HG03196 (cell line): ENCODE results near the gene ST8SIA2.

Experiments
- ATAC-seq: cut with Tn5 transposase; IDR thresholded peaks from one replicate; pipeline ENCODE4 v1.9.1; 2021; ENCODE audit not compliant: unreplicated experiment

ST8SIA2 gene

GRCh38 chr15:92393071-92393979 is at the start of gene ST8SIA2:
ST8SIA2 (plus strand) TSS chr15:92393881; CDS start chr15:92394065, 184 bp downstream.
- no peak for ATAC-seq

GRCh38 chr15:92343924-92344643 is 49.6 kb upstream of the ST8SIA2 start:
- ATAC-seq: no peak

- no peak for ATAC-seq
Observed at GRCh38 chr15:92346063-92346462, 47.6 kb upstream of the ST8SIA2 start.

- ATAC-seq: no peak
Observed at GRCh38 chr15:92355307-92355706, 38.4 kb upstream of the ST8SIA2 start.

- no peak for ATAC-seq
Observed at GRCh38 chr15:92361321-92362000, 32.2 kb upstream of the ST8SIA2 start.

- ATAC-seq: no peak
Observed at GRCh38 chr15:92362001-92362350, 31.7 kb upstream of the ST8SIA2 start.

- no peak for ATAC-seq
Observed at GRCh38 chr15:92365084-92365483, 28.6 kb upstream of the ST8SIA2 start.

- no peak for ATAC-seq
Observed at GRCh38 chr15:92365906-92366305, 27.8 kb upstream of the ST8SIA2 start.

GRCh38 chr15:92366381-92366780 is 27.3 kb upstream of the ST8SIA2 start:
- ATAC-seq: no peak

GRCh38 chr15:92375057-92375456 is 18.6 kb upstream of the ST8SIA2 start:
- no peak for ATAC-seq

- ATAC-seq: no peak
Observed at GRCh38 chr15:92376109-92376508, 17.6 kb upstream of the ST8SIA2 start.

GRCh38 chr15:92377083-92377789 is 16.4 kb upstream of the ST8SIA2 start:
- ATAC-seq: no peak

- no peak for ATAC-seq
Observed at GRCh38 chr15:92383519-92384324, 10.0 kb upstream of the ST8SIA2 start.

GRCh38 chr15:92384381-92384780 is 9.3 kb upstream of the ST8SIA2 start:
- no peak for ATAC-seq

- no peak for ATAC-seq
Observed at GRCh38 chr15:92385096-92385495, 8.6 kb upstream of the ST8SIA2 start.

GRCh38 chr15:92391640-92392039 is 2.0 kb upstream of the ST8SIA2 start:
- ATAC-seq: no peak

- no peak for ATAC-seq
Observed at GRCh38 chr15:92392462-92392861, 1.2 kb upstream of the ST8SIA2 start.

GRCh38 chr15:92393980-92394308 is 263 bp downstream of the ST8SIA2 start:
- ATAC-seq: no peak

GRCh38 chr15:92394309-92395097 is 822 bp downstream of the ST8SIA2 start:
- no peak for ATAC-seq
